Mammary epithelial cell (primary cell): ENCODE results near the gene ADGRV1.

ENCODE experiments used
- CTCF ChIP-seq, 2 donors: IDR thresholded peaks in 1 of 2; conservative IDR thresholded peaks in 1 of 2; 2 replicates each; pipeline ENCODE4 v1.5.1; 2011 to 2012; ENCODE audit warnings: inconsistent platforms in 2 of 2, low read length in 2 of 2, mild to moderate bottlenecking in 2 of 2, control low read depth in 1 of 2, low read depth in 1 of 2; ENCODE audit not compliant: insufficient read depth in 1 of 2; ENCODE audit errors: extremely low read depth in 1 of 2
- EZH2 ChIP-seq: IDR thresholded peaks from 2 replicates; pipeline ENCODE4 v1.6.1; 2012; ENCODE audit warnings: low read length, inconsistent platforms, borderline replicate concordance

GRCh38 chr5:90606539-90606938 is 47.9 kb downstream of the ADGRV1 start:
- TF ChIP-seq CTCF (conservative IDR thresholded peaks at IDR 0.05 in 1 of 2, IDR thresholded peaks at IDR 0.05 in 1 of 2; ENCODE audit: extremely low read depth in 1 of 2, insufficient read depth in 1 of 2, low read depth in 1 of 2, low read length in 2 of 2) (peak; percentile 51 to 55), EZH2 (no peak)
